ENCODE results near the gene WDR45B. TPM values are rescaled to one million over a fixed set of nuclear protein-coding genes. Genes with fewer than 3 reads are reported as not detected.
A peak's percentile ranks its signal among the peaks of the same experiment; 100 is the strongest.

Gene WDR45B
- total and polyA plus RNA-seq, 5 donors: 37.0 to 49.2 (median 45.2) TPM

- no peaks in the 10 kb centered on the region for H3K9me3 ChIP-seq (ENCODE audit: control insufficient read depth, low read length)
- ATAC-seq (no peak), DNase-seq (peak in 1 of 3 donors; percentile 50)
- intact Hi-C loops (cut with DNase I): loop anchor here in 3 of 4 donors (5.0 to 10.0 kb wide), 3 partner anchors 90 to 110 kb away; partner anchors contain the start of gene TBCD (in 1 of the 3)
- H3K27ac ChIP-seq (ENCODE audit: low read length): no peak overlapping the region
- H3K27me3 ChIP-seq (ENCODE audit: control insufficient read depth, insufficient read depth): no peaks in the 10 kb centered on the region
- H3K4me1 ChIP-seq (ENCODE audit: control insufficient read depth, insufficient read depth, low read length): no peaks in the 10 kb centered on the region
- no peak overlapping the region for H3K4me3 ChIP-seq (ENCODE audit: low read length)
- WGBS: 88% methylated on average over 22 of the region's 22 CpGs
These were observed 16.5 kb upstream of the WDR45B start for GRCh38 chr17:82664701-82665182.

GRCh38 chr17:82664276-82664575, 16.0 kb upstream of the WDR45B start:
- no peak overlapping the region for H3K27ac ChIP-seq (ENCODE audit: low read length)
- peak in 1 of 3 donors; percentile 66 for DNase-seq
- WGBS: 93% methylated on average over 17 of the region's 17 CpGs
- no peak for ATAC-seq
- H3K4me3 ChIP-seq (ENCODE audit: low read length): no peak overlapping the region
- no peaks in the 10 kb centered on the region for H3K27me3 ChIP-seq (ENCODE audit: control insufficient read depth, insufficient read depth)
- H3K4me1 ChIP-seq (ENCODE audit: control insufficient read depth, insufficient read depth, low read length): no peaks in the 10 kb centered on the region
- intact Hi-C loops (cut with DNase I): loop anchor here in 2 of 4 donors (10.0 kb wide), 2 partner anchors 91 to 111 kb away; partner anchors contain the start of gene TBCD (in 1 of the 2)
- H3K9me3 ChIP-seq (ENCODE audit: control insufficient read depth, low read length): no peaks in the 10 kb centered on the region

GRCh38 chr17:82663381-82664275, 15.4 kb upstream of the WDR45B start:
- H3K9me3 ChIP-seq (ENCODE audit: control insufficient read depth, low read length): no peaks in the 10 kb centered on the region
- H3K27ac ChIP-seq (ENCODE audit: low read length): no peak overlapping the region
- peak in 1 of 3 donors; percentile 70 for DNase-seq
- no peaks in the 10 kb centered on the region for H3K4me1 ChIP-seq (ENCODE audit: control insufficient read depth, insufficient read depth, low read length)
- 89% methylated on average over 39 of the region's 39 CpGs for WGBS
- H3K4me3 ChIP-seq (ENCODE audit: low read length): no peak overlapping the region
- intact Hi-C loops (cut with DNase I): loop anchor here in 2 of 4 donors (10.0 kb wide), 2 partner anchors 91 to 111 kb away; partner anchors contain the start of gene TBCD (in 1 of the 2)
- H3K27me3 ChIP-seq (ENCODE audit: control insufficient read depth, insufficient read depth): no peaks in the 10 kb centered on the region
- ATAC-seq: no peak

GRCh38 chr17:82662711-82663261, 14.5 kb upstream of the WDR45B start:
- intact Hi-C loops (cut with DNase I): loop anchor here in 2 of 4 donors (10.0 kb wide), 2 partner anchors 92 to 112 kb away; partner anchors contain the start of gene TBCD (in 1 of the 2)
- peak in 1 of 2 donors; percentile 7 for ATAC-seq
- DNase-seq: no peak
- Histone ChIP-seq H3K27ac (ENCODE audit: low read length) (no peak overlapping the region), H3K4me1 (ENCODE audit: control insufficient read depth, insufficient read depth, low read length) (no peaks in the 10 kb centered on the region), H3K27me3 (ENCODE audit: control insufficient read depth, insufficient read depth) (no peaks in the 10 kb centered on the region), H3K4me3 (ENCODE audit: low read length) (no peak overlapping the region), H3K9me3 (ENCODE audit: control insufficient read depth, low read length) (no peaks in the 10 kb centered on the region)
- 93% methylated on average over 20 of the region's 20 CpGs for whole genome bisulfite sequencing

GRCh38 chr17:82661717-82662683, 13.8 kb upstream of the WDR45B start:
- no peaks in the 10 kb centered on the region for H3K27me3 ChIP-seq (ENCODE audit: control insufficient read depth, insufficient read depth)
- H3K27ac ChIP-seq (ENCODE audit: low read length): no peak overlapping the region
- no peaks in the 10 kb centered on the region for H3K9me3 ChIP-seq (ENCODE audit: control insufficient read depth, low read length)
- ATAC-seq (no peak), DNase-seq (no peak)
- no peaks in the 10 kb centered on the region for H3K4me1 ChIP-seq (ENCODE audit: control insufficient read depth, insufficient read depth, low read length)
- WGBS: 87% methylated on average over 31 of the region's 31 CpGs
- intact Hi-C loops (cut with DNase I): loop anchor here in 2 of 4 donors (10.0 kb wide), 2 partner anchors 93 to 113 kb away; partner anchors contain the start of gene TBCD (in 1 of the 2)
- H3K4me3 ChIP-seq (ENCODE audit: low read length): no peak overlapping the region

GRCh38 chr17:82659886-82660285, 11.6 kb upstream of the WDR45B start:
- no peak for ATAC-seq
- H3K4me3 ChIP-seq (ENCODE audit: low read length): no peak overlapping the region
- H3K4me1 ChIP-seq (ENCODE audit: control insufficient read depth, insufficient read depth, low read length): no peaks in the 10 kb centered on the region
- intact Hi-C loops (cut with DNase I): loop anchor here in 2 of 4 donors (10.0 kb wide), 2 partner anchors 95 to 115 kb away; partner anchors contain the start of gene TBCD (in 1 of the 2)
- no peaks in the 10 kb centered on the region for H3K9me3 ChIP-seq (ENCODE audit: control insufficient read depth, low read length)
- 93% methylated on average over 15 of the region's 15 CpGs for WGBS
- H3K27ac ChIP-seq (ENCODE audit: low read length): no peak overlapping the region
- DNase-seq: no peak
- H3K27me3 ChIP-seq (ENCODE audit: control insufficient read depth, insufficient read depth): no peaks in the 10 kb centered on the region

GRCh38 chr17:82658796-82659452, 10.7 kb upstream of the WDR45B start:
- ATAC-seq (no peak), DNase-seq (no peak)
- H3K4me3 ChIP-seq (ENCODE audit: low read length): no peak overlapping the region
- no peaks in the 10 kb centered on the region for H3K27me3 ChIP-seq (ENCODE audit: control insufficient read depth, insufficient read depth)
- H3K4me1 ChIP-seq (ENCODE audit: control insufficient read depth, insufficient read depth, low read length): no peaks in the 10 kb centered on the region
- WGBS: 95% methylated on average over 36 of the region's 36 CpGs
- intact Hi-C loops (cut with DNase I): no loop called here
- H3K9me3 ChIP-seq (ENCODE audit: control insufficient read depth, low read length): no peaks in the 10 kb centered on the region
- H3K27ac ChIP-seq (ENCODE audit: low read length): no peak overlapping the region

GRCh38 chr17:82658331-82658730, 10.1 kb upstream of the WDR45B start:
- Histone ChIP-seq H3K9me3 (ENCODE audit: control insufficient read depth, low read length) (no peaks in the 10 kb centered on the region), H3K27me3 (ENCODE audit: control insufficient read depth, insufficient read depth) (no peaks in the 10 kb centered on the region), H3K27ac (ENCODE audit: low read length) (no peak overlapping the region), H3K4me3 (ENCODE audit: low read length) (no peak overlapping the region), H3K4me1 (ENCODE audit: control insufficient read depth, insufficient read depth, low read length) (no peaks in the 10 kb centered on the region)
- 95% methylated on average over 23 of the region's 23 CpGs for WGBS
- intact Hi-C loops (cut with DNase I): no loop called here
- DNase-seq (no peak), ATAC-seq (no peak)

GRCh38 chr17:82657926-82658325, 9.7 kb upstream of the WDR45B start:
- DNase-seq: no peak
- no peak for ATAC-seq
- no peaks in the 10 kb centered on the region for H3K27me3 ChIP-seq (ENCODE audit: control insufficient read depth, insufficient read depth)
- 93% methylated on average over 19 of the region's 19 CpGs for whole genome bisulfite sequencing
- no peak overlapping the region for H3K27ac ChIP-seq (ENCODE audit: low read length)
- no peaks in the 10 kb centered on the region for H3K9me3 ChIP-seq (ENCODE audit: control insufficient read depth, low read length)
- H3K4me1 ChIP-seq (ENCODE audit: control insufficient read depth, insufficient read depth, low read length): no peaks in the 10 kb centered on the region
- intact Hi-C loops (cut with DNase I): no loop called here
- H3K4me3 ChIP-seq (ENCODE audit: low read length): no peak overlapping the region

- no peak for ATAC-seq
- Histone ChIP-seq H3K9me3 (ENCODE audit: control insufficient read depth, low read length) (no peaks in the 10 kb centered on the region), H3K27me3 (ENCODE audit: control insufficient read depth, insufficient read depth) (no peaks in the 10 kb centered on the region), H3K27ac (ENCODE audit: low read length) (no peak overlapping the region), H3K4me1 (ENCODE audit: control insufficient read depth, insufficient read depth, low read length) (no peaks in the 10 kb centered on the region), H3K4me3 (ENCODE audit: low read length) (no peak overlapping the region)
- DNase-seq: no peak
- 88% methylated on average over 16 of the region's 16 CpGs for WGBS
- intact Hi-C loops (cut with DNase I): no loop called here
These were observed 8.0 kb upstream of the WDR45B start for GRCh38 chr17:82656266-82656665.

All from right cardiac atrium (tissue), 5 donors.